GM23248 (cell line): ENCODE results near the gene CAPNS1. TPM values are rescaled to one million over a fixed set of nuclear protein-coding genes. Genes with fewer than 3 reads are reported as not detected.

Experiments
- DNase-seq: peaks from one replicate; pipeline ENCODE4 v3.0.0-alpha.2; 2015
- H2AFZ ChIP-seq: fragments of 200-600 bp; sonication (generic); 2 replicates; pipeline ENCODE4 v1.6.1; 2016; ENCODE audit warnings: antibody characterized with exemption
- H3F3A ChIP-seq: fragments of 200-600 bp; sonication (generic); 2 replicates; pipeline ENCODE4 v1.6.1; 2016; ENCODE audit warnings: mild to moderate bottlenecking, antibody characterized with exemption, mixed run types; ENCODE audit not compliant: insufficient read depth
- H3K27ac ChIP-seq: fragments of 200-600 bp; sonication (generic); 2 replicates; pipeline ENCODE4 v1.5.1; 2016; ENCODE audit warnings: mild to moderate bottlenecking
- H3K27me3 ChIP-seq: fragments of 200-600 bp; sonication (generic); replicated peaks from 2 replicates; pipeline ENCODE4 v1.6.1; 2016; ENCODE audit warnings: mild to moderate bottlenecking; ENCODE audit not compliant: insufficient read depth
- H3K36me3 ChIP-seq: fragments of 200-600 bp; sonication (generic); 2 replicates; pipeline ENCODE4 v1.6.1; 2016; ENCODE audit warnings: low read depth, mild to moderate bottlenecking
- H3K4me1 ChIP-seq: fragments of 200-600 bp; sonication (generic); 2 replicates; pipeline ENCODE4 v1.6.1; 2016; ENCODE audit warnings: mild to moderate bottlenecking; ENCODE audit not compliant: insufficient read depth
- H3K4me2 ChIP-seq: fragments of 200-600 bp; sonication (generic); one replicate; pipeline ENCODE4 v1.6.1; 2016; ENCODE audit warnings: mild to moderate bottlenecking; ENCODE audit not compliant: unreplicated experiment
- H3K4me3 ChIP-seq: fragments of 200-600 bp; sonication (generic); 2 replicates; pipeline ENCODE4 v1.5.1; 2016; ENCODE audit warnings: mild to moderate bottlenecking
- H3K79me2 ChIP-seq: fragments of 200-600 bp; sonication (generic); 2 replicates; pipeline ENCODE4 v1.6.1; 2016; ENCODE audit warnings: mild to moderate bottlenecking; ENCODE audit not compliant: insufficient read depth
- H3K9ac ChIP-seq: fragments of 200-600 bp; sonication (generic); 2 replicates; pipeline ENCODE4 v1.6.1; 2016; ENCODE audit warnings: mild to moderate bottlenecking
- H3K9me2 ChIP-seq: fragments of 200-600 bp; sonication (generic); 2 replicates; pipeline ENCODE4 v1.6.1; 2016; ENCODE audit warnings: mixed run types, mild to moderate bottlenecking, moderate library complexity; ENCODE audit not compliant: insufficient read depth
- H3K9me3 ChIP-seq: fragments of 200-600 bp; sonication (generic); one replicate; pipeline ENCODE4 v1.6.1; 2017; ENCODE audit warnings: low read depth
- H4K20me1 ChIP-seq: fragments of 200-600 bp; sonication (generic); 2 replicates; pipeline ENCODE4 v1.6.0; 2016; ENCODE audit not compliant: insufficient read depth
- EZH2 ChIP-seq: fragments of 200-600 bp; sonication (generic); IDR thresholded peaks from 2 replicates; pipeline ENCODE4 v1.6.1; 2018; ENCODE audit warnings: antibody characterized with exemption, mild to moderate bottlenecking; ENCODE audit not compliant: insufficient read depth, poor library complexity, severe bottlenecking
- EZH2phosphoT487 ChIP-seq: fragments of 200-600 bp; sonication (generic); IDR thresholded peaks from 2 replicates; pipeline ENCODE4 v1.6.1; 2018; ENCODE audit warnings: antibody characterized with exemption, moderate library complexity, mild to moderate bottlenecking, low read depth; ENCODE audit not compliant: insufficient read depth
- WGBS, 2 experiments: methylation state at CpG; one replicate each; pipeline ENCODE4 v1.1.6; 2015 to 2017; ENCODE audit warnings: low lambda C conversion rate in 2 of 2, low coverage in 1 of 2; ENCODE audit errors: missing lambda C conversion rate in 2 of 2; 5-methylcytosine and 5-hydroxymethylcytosine counted together
- in situ Hi-C: fragments of 300-500 bp; cut with MboI; formaldehyde crosslinking; loops from 2 replicates; pipeline ENCODE4 v1.15.0; 2020
- polyA plus RNA-seq: library from polyadenylated mRNA; unstranded; fragments of >200 nt; fragmentation: Nextera tagmentation; extraction: Ambion mirVana; gene quantifications from 2 replicates; pipeline ENCODE4 v1.2.1, GENCODE V29; 2016
- total RNA-seq: library from RNA; depleted of rRNA; stranded (reverse); fragments of >200 nt; shearing (Covaris generic); gene quantifications from 2 replicates; pipeline ENCODE4 v1.2.3, GENCODE V29; 2014

Gene CAPNS1
- total and polyA plus RNA-seq, 2 experiments from 2014 or later, result 353 to 540 TPM

DNA sequence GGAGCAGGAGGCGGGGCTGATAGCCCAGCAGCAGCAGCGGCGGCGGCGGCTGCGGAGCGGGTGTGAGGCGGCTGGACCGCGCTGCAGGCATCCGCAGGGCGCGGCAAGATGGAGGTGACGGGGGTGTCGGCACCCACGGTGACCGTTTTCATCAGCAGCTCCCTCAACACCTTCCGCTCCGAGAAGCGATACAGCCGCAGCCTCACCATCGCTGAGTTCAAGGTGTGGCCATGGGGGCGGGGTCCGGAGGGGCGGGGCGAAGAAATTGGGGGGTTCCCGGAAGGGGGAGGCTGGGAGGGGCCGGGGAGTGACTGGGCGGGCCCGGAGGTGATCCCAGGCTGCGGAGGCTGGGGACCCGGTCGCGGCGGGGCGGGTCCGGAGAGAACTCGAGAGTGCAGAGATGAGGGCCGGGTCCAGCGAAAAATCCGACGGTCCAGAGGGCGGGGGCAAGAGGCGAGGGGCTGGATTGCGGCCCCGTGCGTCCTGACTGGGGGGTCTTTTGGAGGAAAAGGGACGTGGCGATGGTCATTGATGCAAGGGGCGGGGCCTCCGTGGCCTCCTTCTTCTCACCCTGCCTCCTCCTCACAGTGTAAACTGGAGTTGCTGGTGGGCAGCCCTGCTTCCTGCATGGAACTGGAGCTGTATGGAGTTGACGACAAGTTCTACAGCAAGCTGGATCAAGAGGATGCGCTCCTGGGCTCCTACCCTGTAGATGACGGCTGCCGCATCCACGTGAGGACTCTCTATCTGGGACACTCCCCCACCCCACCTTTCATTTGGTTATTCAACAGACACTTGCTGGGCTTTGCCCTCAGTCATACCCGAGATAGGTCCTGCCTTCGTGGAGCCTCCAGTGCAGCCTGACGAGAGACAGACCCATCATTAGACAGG is 24.2 kb upstream of the CAPNS1 start, which contains the start of gene TBCB:
TBCB (plus strand) TSS at position 16 of the 891 bp plus-strand sequence; CDS start at position 109, 93 bp downstream.
- Histone ChIP-seq H2AFZ (peak within 1 kb of the TSS; percentile 90), H3K4me2 (peak within 1 kb of the TSS; percentile 95), H3K9ac (peak within 1 kb of the TSS; percentile 85), H3F3A (no peaks in the 10 kb centered on the region), H3K27me3 (no peaks in the 10 kb centered on the region), H3K27ac (peak within 1 kb of the TSS; percentile 66), H3K79me2 (peaks cover 51% of the 10 kb centered on the region), H3K9me2 (no peaks in the 10 kb centered on the region), H3K4me1 (peaks cover 7% of the 10 kb centered on the region; the same call in 1 of the 2 replicates), H4K20me1 (no peaks in the 10 kb centered on the region), H3K9me3 (no peaks in the 10 kb centered on the region), H3K36me3 (peaks cover 8% of the 10 kb centered on the region; the same call in 1 of the 2 replicates), H3K4me3 (peak within 1 kb of the TSS; percentile 84)
- TF ChIP-seq EZH2 (no peak), EZH2phosphoT487 (no peak)
- in situ Hi-C loops, result no loop called here
- DNase-seq, result peak; percentile 61
- 2% methylated on average over 51 to 59 of the region's 59 CpGs for WGBS, 2 experiments

DNA sequence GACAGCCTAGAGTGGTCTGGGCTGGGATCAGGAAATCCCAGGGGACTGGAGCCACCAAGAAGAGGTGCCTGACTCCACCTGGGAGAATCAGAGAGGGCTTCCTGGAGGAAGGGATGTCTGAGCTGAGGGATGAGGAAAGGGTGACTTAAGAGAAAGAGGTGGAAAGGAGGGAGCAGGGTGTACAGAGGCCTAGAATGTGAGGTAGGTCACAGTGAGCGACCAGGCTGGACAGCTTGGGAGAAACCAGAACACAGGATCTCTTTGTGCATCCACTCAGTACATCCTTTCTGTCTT is 23.6 kb upstream of the CAPNS1 start:
- Histone ChIP-seq H3K27ac (peak overlapping the region; percentile 61), H4K20me1 (no peaks in the 10 kb centered on the region), H3K9ac (peak overlapping the region; percentile 84), H3K9me3 (no peaks in the 10 kb centered on the region), H2AFZ (peak overlapping the region; percentile 82; the same call in 1 of the 2 replicates), H3K27me3 (no peaks in the 10 kb centered on the region), H3F3A (no peaks in the 10 kb centered on the region), H3K4me3 (peak overlapping the region; percentile 77), H3K36me3 (peaks cover 8% of the 10 kb centered on the region; the same call in 1 of the 2 replicates), H3K4me2 (peak overlapping the region; percentile 95), H3K4me1 (peaks cover 7% of the 10 kb centered on the region; the same call in 1 of the 2 replicates), H3K9me2 (no peaks in the 10 kb centered on the region), H3K79me2 (peaks cover 51% of the 10 kb centered on the region)
- in situ Hi-C loops, result no loop called here
- 100% methylated on average over 1 of the region's 1 CpG for WGBS, 2 experiments
- DNase-seq, result no peak
- TF ChIP-seq EZH2phosphoT487, result no peak
- TF ChIP-seq EZH2, result no peak

DNA sequence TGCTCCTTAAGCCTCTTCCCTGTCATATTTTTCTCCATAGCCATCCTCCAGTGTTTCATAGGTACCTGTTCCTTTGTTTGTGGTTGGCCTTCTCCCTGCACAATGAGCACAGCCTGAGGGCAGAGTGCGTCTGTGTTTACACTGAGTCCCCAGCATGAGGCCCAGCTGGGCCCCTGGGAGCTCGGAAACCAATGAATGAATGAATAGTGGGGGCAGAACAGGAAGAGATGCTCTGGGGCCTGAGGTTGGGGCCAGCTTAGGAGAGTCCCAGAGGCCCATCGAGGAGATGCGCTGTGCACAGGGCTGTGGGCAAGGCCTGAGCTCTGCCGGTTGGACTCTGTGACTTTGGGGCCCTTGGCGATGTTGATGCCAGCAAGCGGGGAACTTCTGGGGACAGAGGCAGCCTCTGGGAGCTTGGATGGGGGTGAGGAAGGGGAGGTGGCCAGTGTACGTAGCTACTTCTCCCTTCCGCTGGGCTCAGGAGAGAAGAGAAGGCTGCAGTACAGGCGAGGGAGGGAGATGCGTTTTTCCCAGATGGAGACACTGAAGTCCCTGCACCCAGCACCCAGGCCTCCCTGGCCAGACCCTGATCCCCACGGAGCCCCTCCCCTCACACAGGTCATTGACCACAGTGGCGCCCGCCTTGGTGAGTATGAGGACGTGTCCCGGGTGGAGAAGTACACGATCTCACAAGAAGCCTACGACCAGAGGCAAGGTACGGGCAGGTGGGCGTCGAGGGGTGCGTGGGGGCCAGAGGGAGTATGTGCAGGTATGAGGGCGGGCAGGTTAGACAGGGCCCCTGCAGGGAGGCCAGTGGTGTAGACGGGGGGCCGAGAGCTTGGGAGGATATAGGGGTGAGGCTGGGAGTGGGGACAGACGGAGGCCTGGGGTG is 19.5 kb upstream of the CAPNS1 start:
- Histone ChIP-seq H3K4me3 (no peak overlapping the region), H3K9ac (no peak overlapping the region), H3K27ac (no peak overlapping the region), H3K9me3 (no peaks in the 10 kb centered on the region), H3F3A (peaks cover 4% of the 10 kb centered on the region; the same call in 1 of the 2 replicates), H3K27me3 (no peaks in the 10 kb centered on the region), H3K4me2 (no peak overlapping the region), H3K9me2 (no peaks in the 10 kb centered on the region), H3K4me1 (peaks cover 7% of the 10 kb centered on the region; the same call in 1 of the 2 replicates), H4K20me1 (no peaks in the 10 kb centered on the region), H2AFZ (no peak overlapping the region), H3K36me3 (peaks cover 16% of the 10 kb centered on the region; the same call in 1 of the 2 replicates), H3K79me2 (peaks cover 40% of the 10 kb centered on the region)
- in situ Hi-C loops, result no loop called here
- no peak for TF ChIP-seq EZH2phosphoT487
- no peak for TF ChIP-seq EZH2
- no peak for DNase-seq
- 92 to 94% methylated on average over 23 to 26 of the region's 26 CpGs for WGBS, 2 experiments

DNA sequence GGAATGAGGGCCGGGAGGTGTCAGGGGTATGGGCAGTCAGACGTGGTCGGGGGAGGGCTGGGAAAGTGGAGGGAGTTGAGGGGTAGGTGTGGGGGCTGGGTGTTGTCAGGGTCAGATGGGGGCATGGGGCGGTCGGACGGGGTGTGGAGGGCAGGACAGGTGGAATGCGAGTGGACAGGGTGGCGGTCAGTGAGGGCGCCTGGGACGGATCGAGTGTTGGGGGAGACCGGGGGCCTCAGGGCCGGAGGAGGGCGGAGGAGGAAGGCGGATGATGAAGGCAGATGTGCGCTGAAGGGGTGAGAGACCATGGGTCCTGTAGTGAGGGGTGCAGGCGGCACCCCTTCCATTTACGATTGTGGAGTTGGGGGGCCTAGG is 18.9 kb upstream of the CAPNS1 start:
- WGBS, 2 experiments, result 93 to 100% methylated on average over 3 to 18 of the region's 18 CpGs
- in situ Hi-C loops, result no loop called here
- peaks cover 18% of the 10 kb centered on the region; the same call in 1 of the 2 replicates for H3K36me3 ChIP-seq

More for the DNA sequence above, 18.9 kb upstream of the CAPNS1 start:
- no peaks in the 10 kb centered on the region for H3K9me3 ChIP-seq
- H3K27ac ChIP-seq, result no peak overlapping the region
- no peak overlapping the region for H2AFZ ChIP-seq
- no peaks in the 10 kb centered on the region for H3K27me3 ChIP-seq
- H3K9me2 ChIP-seq, result no peaks in the 10 kb centered on the region
- H3K79me2 ChIP-seq, result peaks cover 36% of the 10 kb centered on the region
- peaks cover 4% of the 10 kb centered on the region; the same call in 1 of the 2 replicates for H3F3A ChIP-seq
- H3K9ac ChIP-seq, result no peak overlapping the region
- no peak overlapping the region for H3K4me2 ChIP-seq
- H3K4me1 ChIP-seq, result peaks cover 7% of the 10 kb centered on the region; the same call in 1 of the 2 replicates
- TF ChIP-seq EZH2, result no peak
- TF ChIP-seq EZH2phosphoT487, result no peak
- no peak overlapping the region for H3K4me3 ChIP-seq
- no peaks in the 10 kb centered on the region for H4K20me1 ChIP-seq
- no peak for DNase-seq
